Suppressor macrophage treated with lipopolysaccharide for 1 hour (primary cell): Measurements from ENCODE around the gene KLRK1.
"Not testable (repeated sequence)": the region's sequence is repeated elsewhere in the genome, so short reads cannot be mapped to it uniquely, and the experiment has no call there.

ENCODE experiments used
- DNase-seq, 3 donors: peaks; one replicate each; pipeline ENCODE4 v3.0.0-alpha.2; 2020 to 2022

Gene KLRK1

GRCh38 chr12:10387498-10387897, 2.3 kb downstream of the KLRK1 start:
- not testable (repeated sequence) for DNase-seq

GRCh38 chr12:10386857-10387256, 3.0 kb downstream of the KLRK1 start:
- DNase-seq: peak in 1 of 3 donors; percentile 21

GRCh38 chr12:10385166-10385613, 4.7 kb downstream of the KLRK1 start:
- DNase-seq: no peak

- DNase-seq: no peak
These were observed 5.7 kb downstream of the KLRK1 start for GRCh38 chr12:10384191-10384590.

GRCh38 chr12:10381928-10382628, 7.8 kb downstream of the KLRK1 start:
- no peak for DNase-seq

- not testable (repeated sequence) for DNase-seq
These were observed 11.1 kb downstream of the KLRK1 start for GRCh38 chr12:10378737-10379136.

GRCh38 chr12:10374624-10375018, 15.2 kb downstream of the KLRK1 start:
- no peak for DNase-seq

- no peak for DNase-seq
These were observed 17.3 kb downstream of the KLRK1 start for GRCh38 chr12:10372559-10372958.

GRCh38 chr12:10371893-10372535, 17.8 kb downstream of the KLRK1 start:
- DNase-seq: not testable (repeated sequence)

GRCh38 chr12:10369557-10370415, 20.1 kb downstream of the KLRK1 start:
- DNase-seq: no peak

GRCh38 chr12:10368206-10369171, 21.4 kb downstream of the KLRK1 start:
- DNase-seq: no peak

- DNase-seq: not testable (repeated sequence)
These were observed 22.1 kb downstream of the KLRK1 start for GRCh38 chr12:10367714-10368113.

GRCh38 chr12:10366875-10367274, 23.0 kb downstream of the KLRK1 start:
- DNase-seq: peak in 2 of 3 donors; percentile 13 to 29

- DNase-seq: peak in 1 of 3 donors; percentile 37
These were observed 24.0 kb downstream of the KLRK1 start for GRCh38 chr12:10365696-10366405.

GRCh38 chr12:10364815-10365622, 24.8 kb downstream of the KLRK1 start:
- peak; percentile 73 to 84 (median 81) for DNase-seq

GRCh38 chr12:10363914-10364814, 25.7 kb downstream of the KLRK1 start:
- peak in 2 of 3 donors; percentile 38 for DNase-seq

GRCh38 chr12:10363658-10363913, 26.3 kb downstream of the KLRK1 start:
- DNase-seq: peak in 1 of 3 donors; percentile 12

- DNase-seq: peak in 1 of 3 donors; percentile 39
These were observed 26.8 kb downstream of the KLRK1 start for GRCh38 chr12:10362828-10363657.

- peak in 1 of 3 donors; percentile 17 for DNase-seq
These were observed 27.5 kb downstream of the KLRK1 start for GRCh38 chr12:10362325-10362724.
